ENCODE measurements around the gene WDR86.

Gene WDR86

DNA sequence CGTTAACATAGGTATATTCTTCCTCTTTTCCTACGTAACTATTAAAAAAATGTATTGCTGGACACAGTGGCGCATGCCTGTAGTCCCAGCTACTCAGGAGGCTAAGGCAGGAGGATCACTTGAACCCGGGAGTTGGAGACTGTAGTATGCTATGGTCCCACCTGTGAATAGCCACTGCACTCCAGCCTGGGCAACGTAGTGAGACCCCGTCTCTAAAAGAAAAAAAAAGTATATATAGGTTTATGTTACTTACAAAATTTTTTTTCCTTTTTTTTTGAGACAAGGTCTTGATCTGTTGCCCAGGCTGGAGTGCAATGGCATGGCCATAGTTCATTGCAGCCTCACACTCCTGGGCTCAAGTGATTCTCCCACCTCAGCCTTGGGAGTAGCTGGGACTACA is 62.6 kb downstream of the WDR86 start:
- Histone ChIP-seq H3K27me3 (ENCODE audit: low read depth, low read length) (no peaks in the 10 kb centered on the region), H3K36me3 (ENCODE audit: control insufficient read depth in 1 of 2, insufficient read depth in 2 of 2, low read length in 2 of 2) (peaks cover 28 to 43% of the 10 kb centered on the region in 2 donors), H3K4me3 (ENCODE audit: low read depth in 1 of 2, low read length in 2 of 2) (no peak overlapping the region), H3K27ac (ENCODE audit: low read length) (no peak overlapping the region), H3K9me3 (ENCODE audit: control insufficient read depth in 1 of 2, low read length in 2 of 2) (no peaks in the 10 kb centered on the region), H3K4me1 (ENCODE audit: control insufficient read depth in 1 of 2, insufficient read depth in 2 of 2, low read length in 2 of 2) (peaks cover 0 to 13% of the 10 kb centered on the region in 2 donors)

GRCh38 chr7:151346470-151346769 is 63.4 kb downstream of the WDR86 start:
- Histone ChIP-seq H3K4me1 (ENCODE audit: control insufficient read depth in 1 of 2, insufficient read depth in 2 of 2, low read length in 2 of 2) (peaks cover 0 to 13% of the 10 kb centered on the region in 2 donors), H3K9me3 (ENCODE audit: control insufficient read depth in 1 of 2, low read length in 2 of 2) (no peaks in the 10 kb centered on the region), H3K4me3 (ENCODE audit: low read depth in 1 of 2, low read length in 2 of 2) (no peak overlapping the region), H3K27ac (ENCODE audit: low read length) (peak overlapping the region; percentile 19), H3K36me3 (ENCODE audit: control insufficient read depth in 1 of 2, insufficient read depth in 2 of 2, low read length in 2 of 2) (peaks cover 23 to 35% of the 10 kb centered on the region in 2 donors), H3K27me3 (ENCODE audit: low read depth, low read length) (no peaks in the 10 kb centered on the region)

- Histone ChIP-seq H3K27me3 (ENCODE audit: low read depth, low read length) (no peaks in the 10 kb centered on the region), H3K9me3 (ENCODE audit: control insufficient read depth in 1 of 2, low read length in 2 of 2) (no peaks in the 10 kb centered on the region), H3K4me3 (ENCODE audit: low read depth in 1 of 2, low read length in 2 of 2) (no peak overlapping the region), H3K36me3 (ENCODE audit: control insufficient read depth in 1 of 2, insufficient read depth in 2 of 2, low read length in 2 of 2) (peaks cover 23 to 31% of the 10 kb centered on the region in 2 donors), H3K4me1 (ENCODE audit: control insufficient read depth in 1 of 2, insufficient read depth in 2 of 2, low read length in 2 of 2) (peaks cover 0 to 13% of the 10 kb centered on the region in 2 donors), H3K27ac (ENCODE audit: low read length) (peak overlapping the region; percentile 48)
Measured at GRCh38 chr7:151345576-151346469, 64.0 kb downstream of the WDR86 start.

- no peaks in the 10 kb centered on the region for H3K27me3 ChIP-seq (ENCODE audit: low read depth, low read length)
- no peak overlapping the region for H3K4me3 ChIP-seq (ENCODE audit: low read depth in 1 of 2, low read length in 2 of 2)
- H3K4me1 ChIP-seq (ENCODE audit: control insufficient read depth in 1 of 2, insufficient read depth in 2 of 2, low read length in 2 of 2) = peaks cover 0 to 13% of the 10 kb centered on the region in 2 donors
- no peaks in the 10 kb centered on the region for H3K9me3 ChIP-seq (ENCODE audit: control insufficient read depth in 1 of 2, low read length in 2 of 2)
- peaks cover 23 to 25% of the 10 kb centered on the region in 2 donors for H3K36me3 ChIP-seq (ENCODE audit: control insufficient read depth in 1 of 2, insufficient read depth in 2 of 2, low read length in 2 of 2)
- no peak overlapping the region for H3K27ac ChIP-seq (ENCODE audit: low read length)
Measured at GRCh38 chr7:151343516-151343915, 66.3 kb downstream of the WDR86 start.

- Histone ChIP-seq H3K36me3 (ENCODE audit: control insufficient read depth in 1 of 2, insufficient read depth in 2 of 2, low read length in 2 of 2) (peaks cover 19 to 24% of the 10 kb centered on the region in 2 donors), H3K4me1 (ENCODE audit: control insufficient read depth in 1 of 2, insufficient read depth in 2 of 2, low read length in 2 of 2) (peaks cover 0 to 13% of the 10 kb centered on the region in 2 donors), H3K27ac (ENCODE audit: low read length) (peak overlapping the region; percentile 91), H3K27me3 (ENCODE audit: low read depth, low read length) (no peaks in the 10 kb centered on the region), H3K4me3 (ENCODE audit: low read depth in 1 of 2, low read length in 2 of 2) (peak overlapping the region; percentile 88 to 96), H3K9me3 (ENCODE audit: control insufficient read depth in 1 of 2, low read length in 2 of 2) (no peaks in the 10 kb centered on the region)
Measured at GRCh38 chr7:151342811-151343210, 67.0 kb downstream of the WDR86 start.

DNA sequence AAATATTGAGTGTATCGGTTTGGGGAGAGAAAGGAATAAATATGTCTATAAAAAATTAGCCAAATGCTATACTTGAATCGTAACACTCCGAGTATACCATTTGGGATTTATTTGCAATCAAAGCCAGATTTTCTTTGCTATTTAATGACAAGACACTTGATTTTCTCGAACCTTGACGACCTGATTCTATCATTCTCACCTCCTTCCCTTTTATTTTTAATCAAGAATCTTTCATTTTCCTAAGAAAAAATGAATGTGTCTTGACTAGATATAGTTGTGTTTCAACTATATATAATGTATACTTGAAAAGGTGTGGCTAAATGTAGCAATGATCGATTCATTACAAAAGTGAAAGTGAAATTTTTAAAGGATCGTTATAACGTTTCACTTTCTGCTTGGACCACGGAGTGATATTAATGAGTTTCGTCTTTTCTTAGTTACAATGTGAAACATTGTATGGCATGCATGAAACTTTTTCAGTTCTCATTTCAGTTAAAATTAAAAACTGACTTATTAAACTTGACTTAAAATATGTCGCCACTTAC is 67.7 kb downstream of the WDR86 start:
- no peaks in the 10 kb centered on the region for H3K9me3 ChIP-seq (ENCODE audit: control insufficient read depth in 1 of 2, low read length in 2 of 2)
- peaks cover 13 to 21% of the 10 kb centered on the region in 2 donors for H3K36me3 ChIP-seq (ENCODE audit: control insufficient read depth in 1 of 2, insufficient read depth in 2 of 2, low read length in 2 of 2)
- H3K27ac ChIP-seq (ENCODE audit: low read length) = peak overlapping the region; percentile 91
- H3K4me1 ChIP-seq (ENCODE audit: control insufficient read depth in 1 of 2, insufficient read depth in 2 of 2, low read length in 2 of 2) = peaks cover 0 to 13% of the 10 kb centered on the region in 2 donors
- H3K4me3 ChIP-seq (ENCODE audit: low read depth in 1 of 2, low read length in 2 of 2) = peak overlapping the region; percentile 88 to 96
- no peaks in the 10 kb centered on the region for H3K27me3 ChIP-seq (ENCODE audit: low read depth, low read length)

- H3K9me3 ChIP-seq (ENCODE audit: control insufficient read depth in 1 of 2, low read length in 2 of 2) = no peaks in the 10 kb centered on the region
- peak within 1 kb of the TSS; percentile 91 for H3K27ac ChIP-seq (ENCODE audit: low read length)
- H3K4me1 ChIP-seq (ENCODE audit: control insufficient read depth in 1 of 2, insufficient read depth in 2 of 2, low read length in 2 of 2) = peaks cover 0 to 13% of the 10 kb centered on the region in 2 donors
- H3K36me3 ChIP-seq (ENCODE audit: control insufficient read depth in 1 of 2, insufficient read depth in 2 of 2, low read length in 2 of 2) = peaks cover 11 to 18% of the 10 kb centered on the region in 2 donors
- H3K4me3 ChIP-seq (ENCODE audit: low read depth in 1 of 2, low read length in 2 of 2) = peak within 1 kb of the TSS; percentile 88 to 96
- no peaks in the 10 kb centered on the region for H3K27me3 ChIP-seq (ENCODE audit: low read depth, low read length)
Measured at GRCh38 chr7:151341357-151342101, 68.3 kb downstream of the WDR86 start, which contains the start of gene NUB1. Gene NUB1 (plus strand): TSS chr7:151341812. CDS start chr7:151345350, 3,538 bp downstream.

GRCh38 chr7:151340794-151341356 is 69.0 kb downstream of the WDR86 start:
- Histone ChIP-seq H3K27ac (ENCODE audit: low read length) (peak overlapping the region; percentile 55), H3K9me3 (ENCODE audit: control insufficient read depth in 1 of 2, low read length in 2 of 2) (no peaks in the 10 kb centered on the region), H3K4me1 (ENCODE audit: control insufficient read depth in 1 of 2, insufficient read depth in 2 of 2, low read length in 2 of 2) (peaks cover 0 to 13% of the 10 kb centered on the region in 2 donors), H3K27me3 (ENCODE audit: low read depth, low read length) (no peaks in the 10 kb centered on the region), H3K36me3 (ENCODE audit: control insufficient read depth in 1 of 2, insufficient read depth in 2 of 2, low read length in 2 of 2) (peaks cover 4 to 11% of the 10 kb centered on the region in 2 donors), H3K4me3 (ENCODE audit: low read depth in 1 of 2, low read length in 2 of 2) (peak overlapping the region in 1 of 2 donors; percentile 88)

DNA sequence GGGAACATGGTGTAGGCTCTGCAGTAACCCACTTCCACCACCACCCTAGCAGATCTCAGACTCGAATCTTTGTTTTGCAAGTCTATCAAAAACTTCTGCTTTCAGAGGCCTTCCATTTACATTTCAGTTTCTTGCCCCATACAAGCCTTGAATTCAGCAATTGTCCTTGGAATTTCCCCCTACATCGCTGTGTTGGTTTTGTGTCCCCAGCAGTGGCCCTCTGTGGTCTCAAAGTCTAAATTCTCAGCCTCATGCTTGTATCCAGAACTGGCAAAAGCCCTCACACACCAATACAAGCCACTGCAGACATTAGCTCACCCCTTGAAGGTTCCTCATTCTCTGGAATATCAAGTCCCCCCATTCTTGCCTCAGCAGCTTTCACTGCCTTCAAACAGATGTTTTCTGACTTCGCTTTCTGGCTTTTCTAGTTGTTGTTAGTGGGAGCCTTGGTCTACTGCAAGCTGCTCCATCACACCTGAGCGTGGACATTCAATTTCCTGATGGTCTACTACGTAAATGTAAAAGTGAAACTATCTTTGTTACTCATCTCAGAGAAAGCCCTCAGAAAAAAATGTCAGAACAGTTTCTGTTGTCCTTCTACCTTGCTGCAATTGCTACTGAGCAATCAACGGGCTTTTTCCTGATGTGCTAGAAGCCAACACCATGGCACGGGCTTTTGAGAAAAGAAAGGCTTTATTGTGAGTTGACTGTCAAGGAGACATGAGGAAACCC is 70.0 kb downstream of the WDR86 start:
- H3K36me3 ChIP-seq (ENCODE audit: control insufficient read depth in 1 of 2, insufficient read depth in 2 of 2, low read length in 2 of 2) = peaks cover 0 to 3% of the 10 kb centered on the region in 2 donors
- H3K27ac ChIP-seq (ENCODE audit: low read length) = no peak overlapping the region
- peaks cover 0 to 13% of the 10 kb centered on the region in 2 donors for H3K4me1 ChIP-seq (ENCODE audit: control insufficient read depth in 1 of 2, insufficient read depth in 2 of 2, low read length in 2 of 2)
- no peak overlapping the region for H3K4me3 ChIP-seq (ENCODE audit: low read depth in 1 of 2, low read length in 2 of 2)
- no peaks in the 10 kb centered on the region for H3K9me3 ChIP-seq (ENCODE audit: control insufficient read depth in 1 of 2, low read length in 2 of 2)
- H3K27me3 ChIP-seq (ENCODE audit: low read depth, low read length) = no peaks in the 10 kb centered on the region

DNA sequence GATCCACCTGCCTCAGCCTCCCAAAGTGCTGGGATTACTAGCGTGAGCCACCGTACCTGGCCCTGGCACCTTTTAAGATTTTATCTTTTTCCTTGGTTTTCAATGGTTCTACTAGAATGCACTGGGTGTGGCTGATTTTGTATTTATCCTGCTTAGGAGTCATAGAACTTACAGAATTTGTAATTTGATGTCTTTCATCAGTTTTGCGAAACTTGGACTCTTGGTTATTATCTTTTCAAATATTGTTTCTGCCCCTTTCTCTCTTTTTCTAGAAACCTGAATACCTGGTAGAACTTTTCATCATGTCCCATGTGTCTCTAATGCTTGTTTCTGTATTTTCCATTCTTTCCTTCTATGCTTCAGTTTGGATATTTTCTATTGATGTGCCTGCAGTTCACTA is 71.0 kb downstream of the WDR86 start:
- Histone ChIP-seq H3K4me1 (ENCODE audit: control insufficient read depth in 1 of 2, insufficient read depth in 2 of 2, low read length in 2 of 2) (peaks cover 0 to 13% of the 10 kb centered on the region in 2 donors), H3K27ac (ENCODE audit: low read length) (no peak overlapping the region), H3K4me3 (ENCODE audit: low read depth in 1 of 2, low read length in 2 of 2) (no peak overlapping the region), H3K9me3 (ENCODE audit: control insufficient read depth in 1 of 2, low read length in 2 of 2) (no peaks in the 10 kb centered on the region), H3K36me3 (ENCODE audit: control insufficient read depth in 1 of 2, insufficient read depth in 2 of 2, low read length in 2 of 2) (peaks cover 0 to 3% of the 10 kb centered on the region in 2 donors), H3K27me3 (ENCODE audit: low read depth, low read length) (no peaks in the 10 kb centered on the region)

Measured in muscle layer of duodenum (tissue), 2 donors.